Neuron (in vitro differentiated cells): ENCODE results near the gene STK32B.

Experiments used
- H2AFZ ChIP-seq: one replicate; pipeline ENCODE4 v1.6.1; 2013; ENCODE audit warnings: low read depth, mild to moderate bottlenecking, inconsistent platforms, low read length, moderate library complexity
- H3K27me3 ChIP-seq: one replicate; pipeline ENCODE4 v1.6.1; 2013; ENCODE audit warnings: low read length; ENCODE audit not compliant: insufficient read depth
- H3K36me3 ChIP-seq: one replicate; pipeline ENCODE4 v1.6.1; 2013; ENCODE audit warnings: low read length; ENCODE audit not compliant: insufficient read depth
- H3K4me1 ChIP-seq: one replicate; pipeline ENCODE4 v1.6.1; 2013; ENCODE audit warnings: low read length; ENCODE audit not compliant: insufficient read depth
- H3K4me3 ChIP-seq: 2 replicates; pipeline ENCODE4 v1.5.1; 2013; ENCODE audit warnings: mild to moderate bottlenecking, low read length, moderate library complexity
- H3K9me3 ChIP-seq: one replicate; pipeline ENCODE4 v1.6.1; 2013; ENCODE audit warnings: low read length

Gene STK32B

DNA sequence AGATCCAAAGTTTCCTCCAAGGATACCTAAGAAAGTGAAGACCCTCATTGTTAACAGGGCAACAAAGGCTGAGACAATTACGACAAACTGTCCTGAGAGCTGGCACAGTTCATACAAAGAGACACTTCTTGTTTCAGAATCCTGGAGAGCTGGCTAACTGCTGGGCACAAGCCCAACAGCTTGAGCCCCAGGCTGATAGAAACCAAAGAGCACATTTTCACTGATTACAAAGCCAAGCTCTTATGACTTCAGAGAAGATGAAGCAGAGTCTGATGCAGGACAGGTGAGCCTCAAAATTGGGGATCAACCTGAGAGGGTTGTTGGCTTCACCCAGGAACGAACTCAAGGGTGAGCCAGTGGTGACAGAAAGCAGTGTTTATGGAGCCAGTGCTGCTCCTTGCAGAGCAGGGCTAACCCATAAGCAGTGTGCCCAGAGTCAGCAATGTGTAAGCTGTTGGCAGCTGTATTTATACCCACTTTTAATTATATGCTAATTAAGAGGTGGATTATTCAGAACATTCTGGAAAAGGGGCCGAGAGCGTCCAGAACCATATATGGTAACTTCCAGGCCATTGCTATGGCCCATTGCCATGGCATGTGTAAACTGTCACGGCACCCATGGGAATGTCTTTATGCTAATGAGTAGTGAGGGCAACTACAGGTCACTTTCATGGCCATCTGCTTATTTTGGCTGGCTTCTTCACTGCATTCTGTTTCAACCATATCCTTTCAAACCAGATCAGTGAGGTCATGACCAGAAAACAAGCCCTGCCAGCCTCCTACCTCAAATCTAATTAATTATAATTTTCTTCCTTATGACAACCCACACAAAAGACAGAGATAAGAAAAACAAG, 473.4 kb downstream of the STK32B start:
- H3K27me3 ChIP-seq: no peaks in the 10 kb centered on the region
- H3K4me3 ChIP-seq: no peak overlapping the region
- H3K36me3 ChIP-seq: no peaks in the 10 kb centered on the region
- peaks cover 16% of the 10 kb centered on the region for H3K4me1 ChIP-seq
- no peak overlapping the region for H2AFZ ChIP-seq
- H3K9me3 ChIP-seq: no peaks in the 10 kb centered on the region

DNA sequence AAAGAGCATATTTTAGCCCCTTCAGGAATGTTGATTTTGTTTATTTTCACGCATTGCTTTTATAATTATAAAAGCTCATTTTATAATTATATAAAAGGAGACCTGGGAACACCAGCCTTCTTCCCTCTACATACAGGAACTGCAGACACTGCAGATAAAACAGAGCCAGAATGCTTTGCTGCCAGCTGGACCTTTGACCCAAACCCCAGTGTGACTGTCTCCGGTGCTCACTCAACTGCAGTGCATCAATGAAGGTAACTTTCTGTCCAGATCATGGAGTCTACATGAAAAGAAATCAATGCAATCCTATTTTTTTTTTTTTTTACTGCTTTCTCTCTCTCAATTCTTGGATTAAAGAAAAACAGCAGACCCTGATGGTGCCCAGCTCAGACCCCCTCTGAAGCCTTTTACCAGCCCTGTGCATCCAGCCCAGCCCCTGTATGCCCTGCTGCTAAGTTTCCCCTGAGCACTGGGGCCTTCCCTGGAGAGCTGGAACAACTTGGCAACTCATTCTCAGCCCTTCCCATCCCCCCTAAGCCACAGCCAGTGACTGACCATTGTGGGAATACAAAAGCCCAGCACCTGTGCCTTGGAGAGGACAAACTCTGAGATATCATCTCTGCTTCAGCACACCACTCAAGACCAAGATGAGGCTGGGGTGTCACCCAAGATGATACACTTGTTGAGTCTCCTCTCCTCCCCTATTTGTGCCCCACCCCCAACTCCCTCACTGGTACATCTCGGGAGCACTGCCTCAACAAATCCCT, 475.0 kb downstream of the STK32B start:
- Histone ChIP-seq H3K36me3 (no peaks in the 10 kb centered on the region), H3K27me3 (no peaks in the 10 kb centered on the region), H3K4me1 (peaks cover 16% of the 10 kb centered on the region), H3K9me3 (no peaks in the 10 kb centered on the region), H2AFZ (no peak overlapping the region), H3K4me3 (no peak overlapping the region)

DNA sequence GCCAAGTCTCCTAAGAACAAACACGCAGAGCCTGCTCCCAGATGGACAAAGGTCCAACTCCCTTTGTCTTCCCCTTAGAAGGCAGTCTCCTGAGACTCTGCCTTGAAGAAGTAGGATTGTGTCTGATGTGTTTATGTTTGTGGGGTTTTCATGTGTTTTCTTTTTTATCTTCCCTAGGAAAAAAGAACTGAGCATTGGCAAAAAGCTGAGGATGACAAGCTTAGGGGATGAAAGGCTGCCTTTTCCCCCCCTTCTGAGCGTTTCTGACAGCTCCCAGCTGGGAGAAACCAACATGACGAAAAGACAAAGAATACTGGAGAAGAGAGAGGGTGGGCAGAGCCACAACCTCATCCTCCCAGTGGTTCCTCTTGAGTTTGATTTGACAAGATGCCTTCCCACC, 475.9 kb downstream of the STK32B start:
- H3K36me3 ChIP-seq: no peaks in the 10 kb centered on the region
- no peak overlapping the region for H2AFZ ChIP-seq
- peaks cover 16% of the 10 kb centered on the region for H3K4me1 ChIP-seq
- no peaks in the 10 kb centered on the region for H3K27me3 ChIP-seq
- no peaks in the 10 kb centered on the region for H3K9me3 ChIP-seq
- H3K4me3 ChIP-seq: no peak overlapping the region

DNA sequence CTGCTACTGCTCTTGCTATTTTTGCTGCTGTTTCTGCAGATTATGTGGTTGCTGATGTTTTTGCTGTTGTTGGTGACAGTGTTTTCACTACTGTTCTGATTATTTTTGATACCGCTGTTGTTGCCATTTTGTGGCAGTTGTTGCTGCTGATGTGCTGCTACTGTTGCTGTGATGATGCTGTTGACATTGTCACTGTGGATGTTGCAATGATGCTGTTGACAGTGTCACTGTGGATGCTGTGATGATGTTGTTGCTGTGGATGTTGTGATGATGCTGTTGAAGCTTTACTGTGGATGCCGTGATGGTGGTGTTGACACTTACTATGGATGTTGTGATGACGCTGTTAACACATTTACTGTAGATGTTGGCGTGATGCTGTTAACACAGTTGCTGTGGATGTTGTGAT, 476.8 kb downstream of the STK32B start:
- peaks cover 16% of the 10 kb centered on the region for H3K4me1 ChIP-seq
- no peaks in the 10 kb centered on the region for H3K27me3 ChIP-seq
- H3K36me3 ChIP-seq: no peaks in the 10 kb centered on the region
- H3K9me3 ChIP-seq: no peaks in the 10 kb centered on the region
- H3K4me3 ChIP-seq: no peak overlapping the region
- H2AFZ ChIP-seq: no peak overlapping the region

DNA sequence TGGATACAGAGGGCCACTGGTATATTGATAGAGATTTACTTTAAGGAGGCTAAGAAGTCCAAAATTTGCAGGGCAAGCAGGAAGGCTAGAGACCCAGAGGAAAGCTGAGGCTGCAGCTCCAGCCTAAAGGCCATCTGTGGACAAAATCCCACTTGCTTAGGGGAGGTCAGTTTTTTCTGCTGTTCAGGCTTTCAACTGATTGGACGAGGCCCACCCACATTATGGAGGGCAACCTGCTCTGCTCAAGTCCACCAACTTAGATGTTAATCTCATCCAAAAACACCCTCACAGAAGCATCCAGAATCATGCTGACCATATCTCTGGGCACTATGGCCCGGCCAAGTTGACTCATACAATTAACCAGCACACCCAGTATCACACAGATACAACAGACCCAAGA, 480.8 kb downstream of the STK32B start:
- H3K9me3 ChIP-seq: no peaks in the 10 kb centered on the region
- H3K36me3 ChIP-seq: no peaks in the 10 kb centered on the region
- H3K27me3 ChIP-seq: no peaks in the 10 kb centered on the region
- H3K4me1 ChIP-seq: no peaks in the 10 kb centered on the region
- no peak overlapping the region for H2AFZ ChIP-seq
- H3K4me3 ChIP-seq: no peak overlapping the region

DNA sequence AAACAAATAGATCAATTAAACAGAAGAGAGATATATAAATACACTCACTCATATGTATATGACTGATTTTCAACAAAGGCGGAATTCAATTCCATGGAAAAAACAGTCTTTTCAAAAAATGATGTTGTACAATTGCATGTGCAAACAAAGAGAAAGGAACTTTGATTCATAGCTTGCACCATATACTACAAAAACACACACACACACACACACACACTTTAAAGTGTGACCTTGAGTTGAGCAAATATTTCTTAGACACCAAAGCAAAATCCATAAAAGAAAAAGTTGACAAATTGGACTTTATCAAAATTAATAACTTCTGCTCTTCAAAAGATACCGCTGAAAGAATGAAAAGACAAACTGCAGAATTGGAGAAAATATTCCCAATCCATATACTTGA, 488.3 kb downstream of the STK32B start:
- H3K4me3 ChIP-seq: no peak overlapping the region
- H3K4me1 ChIP-seq: no peaks in the 10 kb centered on the region
- H3K36me3 ChIP-seq: no peaks in the 10 kb centered on the region
- no peaks in the 10 kb centered on the region for H3K9me3 ChIP-seq
- no peak overlapping the region for H2AFZ ChIP-seq
- H3K27me3 ChIP-seq: peaks cover 2% of the 10 kb centered on the region

DNA sequence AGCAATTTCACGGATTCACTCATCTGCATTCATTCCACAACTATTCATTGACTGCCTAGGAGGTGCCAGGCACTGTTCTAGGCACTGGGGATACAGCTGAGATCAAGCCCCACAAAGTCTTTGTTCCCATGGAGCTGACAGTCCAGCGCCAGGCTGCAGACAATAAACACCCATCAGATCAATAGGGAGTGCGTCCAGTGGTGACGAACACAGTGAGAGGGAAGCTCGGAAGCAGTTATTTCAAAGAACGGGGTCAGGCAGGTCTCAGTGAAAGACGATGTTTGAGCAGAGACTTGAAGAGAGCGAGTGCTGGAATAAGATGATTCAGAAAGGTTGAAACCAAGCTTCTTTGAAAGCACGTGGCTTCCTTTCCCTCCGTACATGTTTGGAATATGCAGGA, 489.9 kb downstream of the STK32B start:
- Histone ChIP-seq H3K4me1 (no peaks in the 10 kb centered on the region), H2AFZ (no peak overlapping the region), H3K36me3 (no peaks in the 10 kb centered on the region), H3K27me3 (peaks cover 2% of the 10 kb centered on the region), H3K9me3 (no peaks in the 10 kb centered on the region), H3K4me3 (no peak overlapping the region)

DNA sequence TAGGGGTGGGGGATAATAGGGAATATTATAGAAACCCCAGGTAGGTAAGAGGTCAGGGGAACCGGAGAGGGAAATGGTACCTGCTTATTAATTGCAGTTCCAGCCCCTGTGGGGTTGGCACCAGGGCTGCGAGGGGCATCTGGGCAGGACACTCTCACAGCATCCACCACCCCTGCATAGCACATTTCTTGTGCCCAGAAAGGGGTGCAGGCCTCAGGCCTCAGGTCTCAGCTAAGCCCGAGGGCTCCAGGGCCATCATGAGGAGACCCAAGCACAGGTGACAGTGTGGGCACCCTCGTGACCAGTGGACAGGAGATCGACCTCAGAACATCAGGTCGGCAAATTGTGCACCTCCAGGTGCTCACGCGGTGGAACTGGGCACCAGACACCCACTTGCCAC, 492.4 kb downstream of the STK32B start:
- H3K4me1 ChIP-seq: no peaks in the 10 kb centered on the region
- no peak overlapping the region for H3K4me3 ChIP-seq
- H3K9me3 ChIP-seq: no peaks in the 10 kb centered on the region
- peaks cover 2% of the 10 kb centered on the region for H3K27me3 ChIP-seq
- H3K36me3 ChIP-seq: no peaks in the 10 kb centered on the region
- H2AFZ ChIP-seq: no peak overlapping the region

DNA sequence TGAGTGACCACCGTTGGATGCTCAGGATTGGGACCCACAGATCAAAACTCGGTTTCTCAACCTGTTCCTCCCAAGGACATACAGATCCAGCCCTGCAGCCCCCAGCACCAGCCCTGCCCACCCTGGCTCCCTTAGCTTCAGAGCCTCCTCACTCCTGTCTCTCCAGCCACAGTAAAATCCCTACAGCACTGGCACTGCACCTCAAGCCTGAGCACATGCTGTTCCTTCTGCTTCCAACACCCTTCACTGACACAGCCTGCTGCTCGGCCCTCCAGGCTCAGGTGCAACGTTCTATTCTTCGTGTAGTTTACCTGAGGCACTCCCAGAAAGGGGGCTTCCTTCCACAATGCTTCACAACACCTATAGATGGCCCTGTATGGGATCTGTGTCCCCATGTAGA, 493.5 kb downstream of the STK32B start:
- Histone ChIP-seq H3K4me1 (no peaks in the 10 kb centered on the region), H3K36me3 (no peaks in the 10 kb centered on the region), H3K9me3 (no peaks in the 10 kb centered on the region), H3K4me3 (no peak overlapping the region), H3K27me3 (peaks cover 2% of the 10 kb centered on the region), H2AFZ (no peak overlapping the region)

DNA sequence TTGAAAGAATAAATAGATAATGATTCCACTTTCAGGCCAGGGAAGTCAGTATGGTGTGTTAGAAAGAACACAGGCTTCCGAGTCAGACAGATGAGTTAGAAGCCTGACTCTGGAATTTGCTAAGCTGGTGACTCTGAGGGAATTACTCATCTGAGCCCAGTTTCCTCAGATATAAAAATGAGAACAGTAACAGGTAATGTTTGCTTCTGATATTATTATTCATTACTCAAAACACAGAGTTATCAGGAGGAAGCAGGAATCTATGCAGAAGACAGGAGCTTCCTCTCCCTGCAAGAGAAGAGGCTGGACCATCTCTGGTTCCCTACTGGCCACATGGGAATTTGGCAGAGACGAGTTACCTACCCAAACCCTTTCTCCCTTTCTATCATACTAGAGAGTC, 494.0 kb downstream of the STK32B start:
- no peaks in the 10 kb centered on the region for H3K9me3 ChIP-seq
- no peaks in the 10 kb centered on the region for H3K4me1 ChIP-seq
- peaks cover 2% of the 10 kb centered on the region for H3K27me3 ChIP-seq
- no peaks in the 10 kb centered on the region for H3K36me3 ChIP-seq
- no peak overlapping the region for H2AFZ ChIP-seq
- no peak overlapping the region for H3K4me3 ChIP-seq

DNA sequence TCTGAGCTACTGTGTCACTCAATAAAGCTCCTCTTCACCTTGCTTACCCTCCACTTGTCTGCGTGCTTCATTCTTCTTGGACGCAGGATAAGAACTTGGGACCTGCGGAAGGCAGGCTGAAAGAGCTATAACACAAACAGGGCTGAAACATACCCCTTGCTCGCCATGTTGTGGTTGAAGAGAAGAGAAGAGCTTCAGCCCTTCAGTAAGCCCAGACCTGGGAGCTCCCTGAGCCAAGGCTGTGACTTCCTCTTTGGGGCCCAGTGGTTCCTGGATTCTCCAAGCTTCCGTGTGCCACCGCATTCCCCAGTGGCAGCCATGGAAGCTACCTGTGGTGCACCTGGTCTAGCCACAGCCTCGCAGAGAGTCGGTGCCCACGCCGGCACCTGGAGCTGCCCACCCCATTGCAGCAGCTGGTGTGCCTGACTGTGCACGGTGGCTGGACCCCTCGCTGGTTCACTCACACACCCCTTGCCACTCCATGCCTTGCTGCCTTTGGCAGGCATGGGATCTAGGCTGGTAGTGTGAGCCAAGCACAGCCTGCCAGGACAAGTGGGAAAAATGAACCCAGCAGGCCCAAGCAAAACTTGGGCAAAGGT, 496.5 kb downstream of the STK32B start:
- no peak overlapping the region for H3K4me3 ChIP-seq
- no peaks in the 10 kb centered on the region for H3K9me3 ChIP-seq
- no peaks in the 10 kb centered on the region for H3K27me3 ChIP-seq
- no peaks in the 10 kb centered on the region for H3K36me3 ChIP-seq
- H2AFZ ChIP-seq: no peak overlapping the region
- no peaks in the 10 kb centered on the region for H3K4me1 ChIP-seq
